Loucy (cell line): Measurements from ENCODE around the gene PIKFYVE.

Experiments
- CTCF ChIP-seq: fragments of 200-600 bp; sonication (generic); conservative IDR thresholded peaks from 2 replicates; pipeline ENCODE4 v1.5.1; 2014; ENCODE audit warnings: mild to moderate bottlenecking, antibody characterized with exemption, low read length
- EZH2phosphoT487 ChIP-seq: fragments of 200-600 bp; IDR thresholded peaks from 2 replicates; pipeline ENCODE4 v1.6.1; 2018; ENCODE audit warnings: antibody characterized with exemption, mild to moderate bottlenecking, moderate library complexity, borderline replicate concordance

GRCh38 chr2:208361077-208361441 lies 95.0 kb downstream of the PIKFYVE start:
- TF ChIP-seq CTCF (no peak), EZH2phosphoT487 (no peak)
